ENCODE data around the gene DPH7. TPM values are rescaled to one million over a fixed set of nuclear protein-coding genes. Genes with fewer than 3 reads are reported as not detected.

DPH7 gene
- total and polyA plus RNA-seq, 11 donors, result 12.6 to 23.7 (median 16.7) TPM

DNA sequence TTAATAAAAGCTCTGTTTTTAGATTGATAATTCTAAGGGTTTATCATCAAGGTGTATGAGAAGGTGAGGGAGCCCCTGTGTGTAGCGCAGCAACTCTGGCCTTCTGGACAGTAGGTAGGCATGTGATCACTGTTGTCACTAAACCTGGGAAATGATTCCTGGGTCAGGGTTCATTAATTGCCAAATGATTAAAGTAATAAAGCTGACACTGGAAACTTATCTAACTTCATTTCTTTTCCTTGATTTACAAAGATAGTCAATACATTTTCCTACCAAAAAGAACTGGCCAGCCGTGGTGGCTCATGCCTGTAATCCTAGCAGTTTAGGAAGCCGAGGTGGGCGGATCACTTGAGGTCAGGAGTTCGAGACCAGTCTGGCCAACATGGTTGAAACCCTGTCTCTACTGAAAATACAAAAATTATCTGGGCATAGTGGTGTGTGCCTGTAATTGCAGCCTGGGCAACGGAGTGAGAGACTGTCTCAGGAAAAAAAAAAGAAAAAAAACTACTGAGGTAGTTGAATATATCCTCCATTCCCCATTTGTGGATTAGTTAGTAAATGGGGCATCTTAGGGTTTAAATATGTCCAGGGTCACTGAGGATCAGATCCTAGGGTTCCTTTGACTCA, 42.5 kb upstream of the DPH7 start:
- Histone ChIP-seq H3K36me3 (peaks cover 0 to 14% (median 7%) of the 10 kb centered on the region in 9 donors), H3K27ac (no peak overlapping the region), H3K27me3 (no peaks in the 10 kb centered on the region), H3K4me1 (peaks cover 4 to 56% (median 39%) of the 10 kb centered on the region in 12 donors), H3K4me3 (no peak overlapping the region), H3K9me3 (no peaks in the 10 kb centered on the region)
- 59 to 64% (median 62%) methylated on average over 6 of the region's 6 CpGs for WGBS, 4 donors
- intact Hi-C loops (cut with DNase I), result loop anchor here in 1 of 10 donors (10.0 kb wide), 1 partner anchor 54 kb away; no protein-coding TSS in a partner anchor
- no peak for DNase-seq
- no peak for ATAC-seq
- no peak for TF ChIP-seq POLR2A (IDR thresholded peaks at IDR 0.05)
- TF ChIP-seq, protein P1, sequence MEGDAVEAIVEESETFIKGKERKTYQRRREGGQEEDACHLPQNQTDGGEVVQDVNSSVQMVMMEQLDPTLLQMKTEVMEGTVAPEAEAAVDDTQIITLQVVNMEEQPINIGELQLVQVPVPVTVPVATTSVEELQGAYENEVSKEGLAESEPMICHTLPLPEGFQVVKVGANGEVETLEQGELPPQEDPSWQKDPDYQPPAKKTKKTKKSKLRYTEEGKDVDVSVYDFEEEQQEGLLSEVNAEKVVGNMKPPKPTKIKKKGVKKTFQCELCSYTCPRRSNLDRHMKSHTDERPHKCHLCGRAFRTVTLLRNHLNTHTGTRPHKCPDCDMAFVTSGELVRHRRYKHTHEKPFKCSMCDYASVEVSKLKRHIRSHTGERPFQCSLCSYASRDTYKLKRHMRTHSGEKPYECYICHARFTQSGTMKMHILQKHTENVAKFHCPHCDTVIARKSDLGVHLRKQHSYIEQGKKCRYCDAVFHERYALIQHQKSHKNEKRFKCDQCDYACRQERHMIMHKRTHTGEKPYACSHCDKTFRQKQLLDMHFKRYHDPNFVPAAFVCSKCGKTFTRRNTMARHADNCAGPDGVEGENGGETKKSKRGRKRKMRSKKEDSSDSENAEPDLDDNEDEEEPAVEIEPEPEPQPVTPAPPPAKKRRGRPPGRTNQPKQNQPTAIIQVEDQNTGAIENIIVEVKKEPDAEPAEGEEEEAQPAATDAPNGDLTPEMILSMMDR (IDR thresholded peaks at IDR 0.05), result peak in 5 of 12 donors; percentile 8 to 43 (median 18)

GRCh38 chr9:137620581-137620980, 41.9 kb upstream of the DPH7 start:
- DNase-seq (no peak), ATAC-seq (no peak)
- TF ChIP-seq, protein P1 (IDR thresholded peaks at IDR 0.05), result no peak
- no peak for TF ChIP-seq POLR2A (IDR thresholded peaks at IDR 0.05)
- Histone ChIP-seq H3K9me3 (no peaks in the 10 kb centered on the region), H3K27me3 (no peaks in the 10 kb centered on the region), H3K4me3 (peak overlapping the region in 3 of 12 donors; percentile 76 to 97 (median 95)), H3K36me3 (peaks cover 0 to 19% (median 12%) of the 10 kb centered on the region in 9 donors), H3K27ac (no peak overlapping the region), H3K4me1 (peaks cover 4 to 52% (median 39%) of the 10 kb centered on the region in 12 donors)
- intact Hi-C loops (cut with DNase I), result loop anchor here in 1 of 10 donors (10.0 kb wide), 1 partner anchor 54 kb away; no protein-coding TSS in a partner anchor
- 67 to 74% (median 74%) methylated on average over 7 of the region's 7 CpGs for WGBS, 4 donors

DNA sequence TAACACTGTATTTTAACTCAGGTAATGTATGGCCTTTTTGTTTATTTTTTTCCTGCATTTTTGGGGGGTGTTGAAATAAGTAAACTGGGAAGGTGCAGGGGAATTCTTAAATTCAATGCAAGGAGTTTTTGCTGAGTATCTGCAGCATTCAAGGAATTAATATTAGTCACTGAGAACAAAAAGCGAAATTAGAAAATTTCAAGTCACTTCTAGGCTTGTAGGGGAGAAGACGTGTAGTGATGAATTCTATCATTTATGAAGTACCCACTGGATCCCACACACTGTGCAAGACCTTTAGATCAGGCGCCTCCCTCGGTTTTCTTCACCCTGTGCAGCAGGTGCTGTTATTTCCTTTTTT, 41.3 kb upstream of the DPH7 start:
- ATAC-seq (no peak), DNase-seq (no peak)
- Histone ChIP-seq H3K4me3 (peak overlapping the region in 11 of 12 donors; percentile 54 to 97 (median 80)), H3K9me3 (no peaks in the 10 kb centered on the region), H3K27me3 (no peaks in the 10 kb centered on the region), H3K27ac (peak overlapping the region; percentile 7 to 92 (median 84)), H3K36me3 (peaks cover 0 to 25% (median 17%) of the 10 kb centered on the region in 9 donors), H3K4me1 (peaks cover 4 to 52% (median 39%) of the 10 kb centered on the region in 12 donors)
- TF ChIP-seq POLR2A (IDR thresholded peaks at IDR 0.05), result no peak
- TF ChIP-seq, protein P1 (IDR thresholded peaks at IDR 0.05), result no peak
- intact Hi-C loops (cut with DNase I), result loop anchor here in 1 of 10 donors (10.0 kb wide), 1 partner anchor 55 kb away; no protein-coding TSS in a partner anchor
- 46 to 64% (median 59%) methylated on average over 4 of the region's 4 CpGs for WGBS, 4 donors

GRCh38 chr9:137619240-137620047, 40.7 kb upstream of the DPH7 start:
- Histone ChIP-seq H3K9me3 (no peaks in the 10 kb centered on the region), H3K4me3 (peak overlapping the region; percentile 54 to 97 (median 80)), H3K27ac (peak overlapping the region; percentile 7 to 92 (median 84)), H3K27me3 (no peaks in the 10 kb centered on the region), H3K36me3 (peaks cover 0 to 30% (median 23%) of the 10 kb centered on the region in 9 donors), H3K4me1 (peaks cover 4 to 52% (median 39%) of the 10 kb centered on the region in 12 donors)
- no peak for DNase-seq
- no peak for TF ChIP-seq POLR2A (IDR thresholded peaks at IDR 0.05)
- TF ChIP-seq, protein P1 (IDR thresholded peaks at IDR 0.05), result no peak
- ATAC-seq, result peak in 3 of 4 donors; percentile 2 to 21 (median 4)
- 1 to 3% (median 1%) methylated on average over 24 to 58 of the region's 58 CpGs for WGBS, 4 donors
- intact Hi-C loops (cut with DNase I), result loop anchor here in 3 of 10 donors (2.0 to 10.0 kb wide), 4 partner anchors 41 to 67 kb away; partner anchors contain the start of gene DPH7 (in 2 of the 3)
